ENCODE results near the gene DLGAP1.

DLGAP1 gene

GRCh38 chr18:4200399-4200798 is 254.7 kb downstream of the DLGAP1 start:
- Histone ChIP-seq H3K36me3 (ENCODE audit: control insufficient read depth in 2 of 2, insufficient read depth in 1 of 2, low read length in 2 of 2) (no peaks in the 10 kb centered on the region), H3K27ac (ENCODE audit: extremely low read depth, low read depth, low read length) (no peak overlapping the region), H3K4me1 (ENCODE audit: control insufficient read depth, insufficient read depth, low read length) (0 out of 2 replicates have a peak, but pooled peaks cover 2% of the 10 kb centered on the region), H3K9me3 (ENCODE audit: control insufficient read depth, insufficient read depth, low read depth, low read length) (no peaks in the 10 kb centered on the region), H3K4me3 (ENCODE audit: low read depth, low read length) (no peak overlapping the region)
- ChIA-PET CTCF (no interaction called here), POLR2A (no interaction called here)
- TF ChIP-seq ZNF423 (tag by site-specific recombination; IDR thresholded peaks at IDR 0.05) = no peak

GRCh38 chr18:4198956-4199355 is 256.2 kb downstream of the DLGAP1 start:
- no peak overlapping the region for H3K4me3 ChIP-seq (ENCODE audit: low read depth, low read length)
- no peaks in the 10 kb centered on the region for H3K9me3 ChIP-seq (ENCODE audit: control insufficient read depth, insufficient read depth, low read depth, low read length)
- 0 out of 2 replicates have a peak, but pooled peaks cover 2% of the 10 kb centered on the region for H3K4me1 ChIP-seq (ENCODE audit: control insufficient read depth, insufficient read depth, low read length)
- H3K36me3 ChIP-seq (ENCODE audit: control insufficient read depth in 2 of 2, insufficient read depth in 1 of 2, low read length in 2 of 2) = no peaks in the 10 kb centered on the region
- POLR2A ChIA-PET = no interaction called here
- no peak overlapping the region for H3K27ac ChIP-seq (ENCODE audit: extremely low read depth, low read depth, low read length)
- TF ChIP-seq ZNF335 (tag by site-specific recombination; conservative IDR thresholded peaks at IDR 0.05) = no peak
- CTCF ChIA-PET = no interaction called here

- Histone ChIP-seq H3K4me1 (ENCODE audit: control insufficient read depth, insufficient read depth, low read length) (no peaks in the 10 kb centered on the region), H3K36me3 (ENCODE audit: control insufficient read depth in 2 of 2, insufficient read depth in 1 of 2, low read length in 2 of 2) (no peaks in the 10 kb centered on the region), H3K9me3 (ENCODE audit: control insufficient read depth, insufficient read depth, low read depth, low read length) (no peaks in the 10 kb centered on the region), H3K4me3 (ENCODE audit: low read depth, low read length) (no peak overlapping the region), H3K27ac (ENCODE audit: extremely low read depth, low read depth, low read length) (no peak overlapping the region)
- POLR2A ChIA-PET = no interaction called here
- CTCF ChIA-PET = no interaction called here
- no peak for TF ChIP-seq ZNF10 (tag by site-specific recombination; IDR thresholded peaks at IDR 0.05)
- TF ChIP-seq ZBTB1 (tag by site-specific recombination; IDR thresholded peaks at IDR 0.05) = no peak
- TF ChIP-seq ZNF366 (tag by site-specific recombination; conservative IDR thresholded peaks at IDR 0.05) = no peak
- no peak for TF ChIP-seq ZNF274 (IDR thresholded peaks at IDR 0.05; ENCODE audit: low read length)
- TF ChIP-seq ZNF274 (tag by site-specific recombination; IDR thresholded peaks at IDR 0.05; ENCODE audit: borderline replicate concordance) = no peak
- TF ChIP-seq ZNF239 (tag by site-specific recombination; IDR thresholded peaks at IDR 0.05) = no peak
- TF ChIP-seq MYNN (tag by site-specific recombination; IDR thresholded peaks at IDR 0.05; ENCODE audit: borderline replicate concordance) = no peak
- no peak for TF ChIP-seq ZNF398 (tag by site-specific recombination; IDR thresholded peaks at IDR 0.05)
- TF ChIP-seq ZNF623 (tag by site-specific recombination; IDR thresholded peaks at IDR 0.05) = no peak
- TF ChIP-seq ZNF18 (tag by site-specific recombination; IDR thresholded peaks at IDR 0.05) = no peak
- TF ChIP-seq ZNF837 (tag by site-specific recombination; IDR thresholded peaks at IDR 0.05) = no peak
- no peak for TF ChIP-seq ZNF416 (tag by site-specific recombination; IDR thresholded peaks at IDR 0.05)
- TF ChIP-seq ZBTB10 (tag by site-specific recombination; IDR thresholded peaks at IDR 0.05) = no peak
- no peak for TF ChIP-seq ZBTB11 (tag by site-specific recombination; conservative IDR thresholded peaks at IDR 0.05; ENCODE audit: low read depth)
- no peak for TF ChIP-seq ZNF518A (tag by site-specific recombination; conservative IDR thresholded peaks at IDR 0.05; ENCODE audit: low read depth)
Observed at GRCh38 chr18:4196351-4196750, 258.8 kb downstream of the DLGAP1 start.
